ENCODE measurements around the gene TGIF2LX. TPM values are rescaled to one million over a fixed set of nuclear protein-coding genes. Genes with fewer than 3 reads are reported as not detected.
"Not testable (repeated sequence)": the region's sequence is repeated elsewhere in the genome, so short reads cannot be mapped to it uniquely, and the experiment has no call there.

The TGIF2LX gene
- total RNA-seq (2021) (not detected in 2 replicates), Bru-seq, nascent RNA (not detected), BruChase-seq, experiment 1, labeled RNA remaining after a 2-hour chase (not detected), BruChase-seq, experiment 2, labeled RNA remaining after a 6-hour chase (not detected)
- long read RNA-seq = 0 reads

- H3K9me3 ChIP-seq (ENCODE audit: low read depth, low read length, poor library complexity, severe bottlenecking); H3K27ac ChIP-seq (ENCODE audit: low read depth, low read length, poor library complexity, severe bottlenecking); BruUV-seq (replicated peaks); H3K4me3 ChIP-seq (ENCODE audit: low read depth, low read length, poor library complexity, severe bottlenecking); POLR2A ChIA-PET (ENCODE audit: low non-redundant PET); H3K4me1 ChIP-seq (ENCODE audit: insufficient read depth, low read length, poor library complexity, severe bottlenecking); CTCF ChIA-PET; DNase-seq (ENCODE audit: low spot score); intact Hi-C loops (cut with micrococcal nuclease; ENCODE audit: unreplicated experiment); H3K27me3 ChIP-seq (replicated peaks; ENCODE audit: insufficient read depth, low read depth, low read length, poor library complexity); H3K36me3 ChIP-seq (ENCODE audit: insufficient read depth, low read length, poor library complexity, severe bottlenecking): not testable (repeated sequence)
Observed at GRCh38 chrX:89921665-89922064, at the start of gene TGIF2LX. Gene TGIF2LX, plus strand, starts transcription at chrX:89921908. Its CDS starts 178 bp downstream, at chrX:89922086.

- H3K27ac ChIP-seq (ENCODE audit: low read depth, low read length, poor library complexity, severe bottlenecking); intact Hi-C loops (cut with micrococcal nuclease; ENCODE audit: unreplicated experiment); H3K4me3 ChIP-seq (ENCODE audit: low read depth, low read length, poor library complexity, severe bottlenecking); H3K27me3 ChIP-seq (replicated peaks; ENCODE audit: insufficient read depth, low read depth, low read length, poor library complexity); H3K9me3 ChIP-seq (ENCODE audit: low read depth, low read length, poor library complexity, severe bottlenecking); POLR2A ChIA-PET (ENCODE audit: low non-redundant PET); CTCF ChIA-PET; H3K4me1 ChIP-seq (ENCODE audit: insufficient read depth, low read length, poor library complexity, severe bottlenecking); BruUV-seq (replicated peaks); DNase-seq (ENCODE audit: low spot score); H3K36me3 ChIP-seq (ENCODE audit: insufficient read depth, low read length, poor library complexity, severe bottlenecking): not testable (repeated sequence)
Observed at GRCh38 chrX:89922338-89922934, 728 bp downstream of the TGIF2LX start.

DNA sequence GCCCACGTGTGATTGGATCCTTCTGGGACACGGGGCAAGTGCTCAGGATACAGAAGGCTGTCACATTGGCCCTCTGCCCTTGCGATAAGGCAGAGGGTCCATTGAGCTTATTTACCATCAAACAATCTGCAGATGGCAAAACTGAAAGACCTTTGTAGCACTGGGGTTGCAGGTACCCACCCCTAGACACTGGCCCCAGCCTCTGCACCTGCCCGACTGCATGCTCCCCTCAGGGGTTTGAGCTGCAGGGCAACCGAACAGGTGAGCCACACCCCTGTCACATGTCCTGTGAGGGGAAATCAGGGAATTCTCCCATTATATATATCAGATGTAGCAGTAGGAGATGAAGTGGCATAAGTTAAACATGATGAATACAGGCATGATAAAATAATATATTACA, 21.4 kb downstream of the TGIF2LX start:
- CTCF ChIA-PET; H3K4me3 ChIP-seq (ENCODE audit: low read depth, low read length, poor library complexity, severe bottlenecking); BruUV-seq (replicated peaks); POLR2A ChIA-PET (ENCODE audit: low non-redundant PET); H3K27me3 ChIP-seq (replicated peaks; ENCODE audit: insufficient read depth, low read depth, low read length, poor library complexity); H3K27ac ChIP-seq (ENCODE audit: low read depth, low read length, poor library complexity, severe bottlenecking); H3K36me3 ChIP-seq (ENCODE audit: insufficient read depth, low read length, poor library complexity, severe bottlenecking); H3K4me1 ChIP-seq (ENCODE audit: insufficient read depth, low read length, poor library complexity, severe bottlenecking); DNase-seq (ENCODE audit: low spot score); intact Hi-C loops (cut with micrococcal nuclease; ENCODE audit: unreplicated experiment); H3K9me3 ChIP-seq (ENCODE audit: low read depth, low read length, poor library complexity, severe bottlenecking): not testable (repeated sequence)

GRCh38 chrX:89965588-89965987, 43.9 kb downstream of the TGIF2LX start:
- CTCF ChIA-PET; H3K27me3 ChIP-seq (replicated peaks; ENCODE audit: insufficient read depth, low read depth, low read length, poor library complexity); H3K4me3 ChIP-seq (ENCODE audit: low read depth, low read length, poor library complexity, severe bottlenecking); intact Hi-C loops (cut with micrococcal nuclease; ENCODE audit: unreplicated experiment); POLR2A ChIA-PET (ENCODE audit: low non-redundant PET); H3K36me3 ChIP-seq (ENCODE audit: insufficient read depth, low read length, poor library complexity, severe bottlenecking); DNase-seq (ENCODE audit: low spot score); H3K27ac ChIP-seq (ENCODE audit: low read depth, low read length, poor library complexity, severe bottlenecking); H3K9me3 ChIP-seq (ENCODE audit: low read depth, low read length, poor library complexity, severe bottlenecking); BruUV-seq (replicated peaks); H3K4me1 ChIP-seq (ENCODE audit: insufficient read depth, low read length, poor library complexity, severe bottlenecking): not testable (repeated sequence)

Data from A673 (cell line).